ENCODE measurements around the gene SHISA6.
"Not testable (repeated sequence)": the region's sequence is repeated elsewhere in the genome, so short reads cannot be mapped to it uniquely, and the experiment has no call there.

The SHISA6 gene

GRCh38 chr17:11267999-11268575, 27.1 kb downstream of the SHISA6 start:
- no peak for DNase-seq

- no peak for DNase-seq
These were observed 28.2 kb downstream of the SHISA6 start for GRCh38 chr17:11269210-11269609.

GRCh38 chr17:11272191-11272590, 31.2 kb downstream of the SHISA6 start:
- no peak for DNase-seq

- DNase-seq = no peak
These were observed 32.6 kb downstream of the SHISA6 start for GRCh38 chr17:11273596-11273995.

DNA sequence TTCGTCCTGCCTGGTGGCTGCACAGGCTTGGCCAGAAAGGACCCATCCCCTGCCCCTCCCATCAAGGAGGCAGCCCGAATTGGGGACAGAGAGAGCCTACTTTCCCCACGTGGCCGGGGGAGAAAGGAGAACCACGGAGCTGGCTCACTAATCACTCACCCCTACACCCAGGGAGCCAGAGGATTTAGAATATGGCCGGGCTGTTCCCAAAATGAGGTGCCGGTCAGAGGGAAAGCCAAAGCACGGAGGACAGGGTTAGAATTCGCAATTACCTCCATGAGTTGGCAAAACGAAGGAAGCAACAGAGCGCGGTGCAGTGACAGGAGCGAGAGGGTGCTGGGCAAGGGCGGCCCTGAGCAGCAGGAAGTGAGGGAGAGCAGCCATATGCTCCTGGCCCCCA, 33.1 kb downstream of the SHISA6 start:
- no peak for DNase-seq

DNA sequence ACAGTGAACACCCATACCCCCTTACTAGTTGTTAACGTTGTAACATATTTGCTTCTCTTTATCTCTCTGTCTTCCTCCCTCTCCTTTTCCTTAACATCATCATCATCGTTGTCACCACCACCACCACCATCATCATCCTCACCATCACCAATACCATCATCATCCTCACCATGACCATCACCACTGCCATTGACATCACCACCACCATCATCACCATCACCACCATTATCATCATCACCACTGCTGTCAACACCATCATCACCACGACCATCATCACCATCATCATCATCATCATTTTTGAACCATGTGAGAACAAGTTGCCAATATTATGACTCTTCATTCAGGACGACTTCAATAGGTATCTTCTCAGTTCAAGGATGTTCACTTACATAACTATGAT, 35.5 kb downstream of the SHISA6 start:
- no peak for DNase-seq

DNA sequence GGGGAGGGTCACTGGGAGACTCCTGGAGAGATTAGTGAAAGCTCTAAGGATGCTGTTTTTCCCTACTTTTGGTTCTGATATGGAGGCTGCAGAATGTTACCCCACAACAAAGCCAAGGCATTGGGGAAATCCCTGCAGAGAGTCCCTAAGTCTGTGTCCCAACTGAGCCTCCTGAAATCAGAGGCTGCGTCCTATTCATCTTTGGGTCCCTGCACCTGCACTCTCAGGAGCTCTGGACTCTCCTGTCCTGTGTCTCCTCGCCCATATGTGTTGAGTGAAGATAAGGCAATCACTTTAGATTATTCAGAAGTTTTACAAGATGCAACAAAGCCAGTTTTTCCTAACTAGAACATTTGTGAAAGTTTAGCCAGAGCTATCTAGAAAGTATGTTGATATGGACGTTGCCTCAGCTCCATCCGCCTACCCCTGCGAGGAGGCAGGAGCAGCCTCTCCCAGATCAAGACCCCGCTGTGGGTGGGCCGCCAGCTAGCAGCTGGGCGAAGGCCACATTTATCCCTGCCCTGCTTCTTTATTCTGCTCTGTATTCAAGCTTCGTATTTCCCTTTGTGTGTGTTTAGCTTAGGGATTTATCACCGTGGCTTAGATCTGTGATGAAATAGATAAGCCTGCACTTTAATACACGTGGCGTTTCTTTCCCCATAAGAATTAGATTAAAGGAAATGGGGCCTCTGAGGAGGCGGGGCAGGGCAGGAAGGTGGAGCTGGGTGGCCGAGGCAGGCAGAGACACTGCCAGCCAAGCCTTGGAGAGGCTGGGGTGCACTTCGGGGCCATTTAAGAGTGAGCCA, 37.4 kb downstream of the SHISA6 start:
- DNase-seq = no peak

GRCh38 chr17:11278992-11279270, 37.9 kb downstream of the SHISA6 start:
- DNase-seq = no peak

DNA sequence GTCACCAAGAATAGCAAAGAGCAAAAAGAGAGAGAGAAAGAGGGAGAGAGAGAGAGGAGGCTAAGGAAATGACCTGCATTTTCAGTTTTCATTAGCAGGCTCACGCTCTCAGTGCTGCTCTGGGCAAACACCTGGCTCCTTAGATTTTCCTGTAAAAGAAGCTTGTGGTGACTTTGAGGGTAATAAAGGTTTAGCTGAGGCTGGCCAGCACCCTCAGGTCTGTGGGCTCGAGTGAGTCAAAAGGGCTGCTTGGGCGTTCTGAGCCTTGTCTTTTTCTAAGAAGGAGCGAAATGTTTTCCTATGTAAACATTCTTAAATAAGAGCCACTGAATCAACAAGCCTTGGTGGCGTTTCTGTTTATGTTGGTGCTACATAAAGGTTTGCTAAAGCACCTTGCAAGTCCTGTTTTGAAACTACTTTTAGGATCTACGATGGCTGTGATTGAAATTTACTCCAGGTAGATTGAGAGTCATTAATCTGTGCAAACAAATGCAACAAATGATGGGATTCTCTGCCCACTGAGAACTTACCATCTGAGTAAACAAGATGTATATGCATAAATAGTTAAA, 38.8 kb downstream of the SHISA6 start:
- no peak for DNase-seq

DNA sequence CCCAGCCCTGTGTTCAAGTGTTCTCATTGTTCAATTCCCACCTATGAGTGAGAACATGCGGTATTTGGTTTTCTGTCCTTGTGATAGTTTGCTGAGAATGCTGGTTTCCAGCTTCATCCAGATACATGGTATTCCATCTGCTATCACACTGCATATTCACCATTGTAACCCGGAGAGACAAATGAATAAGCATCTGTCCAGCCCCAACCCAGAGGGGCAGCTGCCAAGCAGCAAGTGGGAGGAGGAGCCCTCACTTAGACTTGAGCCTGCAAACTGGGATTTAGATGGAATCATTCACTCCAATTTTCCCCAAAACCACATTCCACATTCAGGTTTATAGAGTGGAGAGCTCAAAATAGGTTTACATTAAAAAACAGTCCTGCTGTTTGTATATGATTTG, 41.6 kb downstream of the SHISA6 start:
- DNase-seq = no peak

GRCh38 chr17:11284811-11285210, 43.8 kb downstream of the SHISA6 start:
- no peak for DNase-seq

GRCh38 chr17:11285946-11286345, 44.9 kb downstream of the SHISA6 start:
- no peak for DNase-seq

DNA sequence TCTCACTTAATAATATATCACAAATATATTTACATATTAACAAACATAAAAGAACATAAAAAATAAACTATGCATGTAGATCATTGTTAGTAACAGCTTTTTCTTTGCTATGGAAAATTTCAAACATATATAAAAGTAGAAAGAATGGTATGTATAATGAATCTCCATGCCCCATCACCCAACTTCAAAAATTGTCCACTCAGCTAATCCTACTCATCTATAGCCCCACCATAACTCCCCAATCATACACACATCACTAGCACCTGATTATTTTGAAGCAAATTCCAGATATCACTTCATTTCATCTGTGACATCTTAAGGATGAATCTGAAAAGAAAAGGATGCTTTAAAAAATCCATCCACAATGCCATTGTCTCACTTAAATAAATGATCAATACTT, 46.8 kb downstream of the SHISA6 start:
- no peak for DNase-seq

DNA sequence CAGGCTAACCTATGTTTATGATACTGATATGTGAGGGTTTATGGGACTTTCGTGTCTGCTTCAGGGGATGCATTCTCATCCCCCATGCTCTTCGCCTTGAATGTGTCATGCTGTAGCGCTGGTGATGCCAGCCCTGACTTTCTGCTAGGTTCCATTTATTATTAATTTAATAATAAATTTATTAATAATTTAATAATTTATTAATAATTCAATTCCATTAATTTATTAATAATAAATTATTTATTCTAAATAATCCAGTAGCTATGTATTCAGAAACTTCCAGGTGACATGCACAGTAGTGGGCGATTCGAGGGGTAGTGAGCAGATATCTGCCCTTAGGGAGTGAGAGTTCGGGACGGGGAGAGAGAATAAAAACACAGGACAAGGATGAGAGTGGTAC, 49.8 kb downstream of the SHISA6 start:
- no peak for DNase-seq

DNA sequence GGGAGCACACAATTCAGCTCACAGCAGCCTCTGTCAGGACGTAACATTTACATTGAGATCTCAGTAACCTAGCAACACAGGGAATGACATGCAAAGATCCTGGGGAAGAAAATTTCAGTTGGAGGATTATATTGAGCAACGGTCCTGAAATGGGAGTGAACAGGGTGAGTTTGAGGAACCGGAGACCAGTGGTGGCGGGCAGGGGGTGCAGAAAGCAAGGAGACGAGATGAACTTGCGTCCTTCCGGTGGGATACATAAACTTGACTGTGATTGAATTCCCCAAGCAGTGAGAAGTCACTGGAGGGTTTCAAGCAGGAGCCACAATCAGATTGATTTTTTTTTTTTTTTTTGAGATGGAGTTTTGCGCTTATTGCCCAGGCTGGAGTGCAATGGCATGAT, 51.5 kb downstream of the SHISA6 start:
- DNase-seq = no peak

GRCh38 chr17:11293480-11293879, 52.5 kb downstream of the SHISA6 start:
- DNase-seq = no peak

GRCh38 chr17:11294826-11295225, 53.8 kb downstream of the SHISA6 start:
- no peak for DNase-seq

- DNase-seq = peak; percentile 3
These were observed 56.0 kb downstream of the SHISA6 start for GRCh38 chr17:11296994-11297393.

- DNase-seq = no peak
These were observed 57.4 kb downstream of the SHISA6 start for GRCh38 chr17:11298401-11298800.

DNA sequence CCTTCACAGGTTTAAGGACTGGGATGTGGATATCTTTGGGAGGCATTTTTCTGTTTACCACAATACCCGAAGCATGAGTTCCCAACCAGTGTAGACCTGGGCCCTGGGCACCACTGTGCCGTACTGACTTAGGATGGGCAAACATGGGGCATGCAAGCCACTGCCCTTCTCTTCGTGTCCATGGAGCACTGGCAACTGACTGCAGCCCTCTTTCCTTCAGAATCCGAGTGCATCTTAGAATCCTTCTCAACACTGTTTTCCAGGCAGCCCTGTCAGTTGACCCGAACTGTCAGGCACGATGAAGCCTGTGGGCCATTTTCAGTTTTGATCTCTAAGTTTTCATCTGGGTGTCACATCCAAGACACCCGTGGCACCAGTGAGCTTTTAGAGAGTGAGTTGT, 59.2 kb downstream of the SHISA6 start:
- DNase-seq = no peak

DNA sequence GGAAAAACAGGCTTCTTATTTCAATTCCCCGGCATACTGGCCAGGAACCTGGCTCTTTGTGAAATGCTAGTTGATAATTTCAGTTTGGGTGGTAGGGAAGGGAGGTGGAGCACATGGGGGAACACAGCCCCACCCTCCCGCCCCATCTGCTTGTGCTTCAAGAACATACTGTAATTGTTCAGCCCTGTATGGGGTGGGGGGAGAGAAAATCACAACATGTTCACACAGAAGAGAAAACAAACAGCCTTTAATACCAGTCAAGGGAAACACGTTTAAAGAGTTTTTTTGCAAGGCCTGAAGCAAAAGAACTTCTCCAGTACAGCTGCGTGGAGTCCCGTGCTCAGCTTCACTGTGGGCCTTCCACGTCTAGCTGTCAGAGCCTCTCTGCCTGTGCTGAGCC, 59.7 kb downstream of the SHISA6 start:
- DNase-seq = no peak

DNA sequence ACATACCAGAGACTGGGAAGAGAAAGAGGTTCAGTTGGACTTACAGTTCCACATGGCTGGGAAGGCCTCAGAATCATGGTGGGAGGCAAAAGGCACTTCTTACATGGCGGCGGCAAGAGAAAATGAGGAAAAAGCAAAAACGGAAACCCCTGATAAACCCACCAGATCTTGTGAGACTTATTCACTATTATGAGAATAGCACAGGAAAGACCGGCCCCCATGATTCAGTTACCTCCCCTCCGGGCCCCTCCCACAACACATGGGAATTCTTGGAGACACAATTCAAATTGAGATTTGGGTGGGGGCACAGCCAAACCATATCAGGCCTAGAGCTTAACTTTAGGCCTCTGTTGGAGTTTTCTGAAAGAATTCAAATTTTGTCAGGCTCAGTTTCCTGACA, 60.9 kb downstream of the SHISA6 start:
- DNase-seq = not testable (repeated sequence)

GRCh38 chr17:11302401-11303186, 61.6 kb downstream of the SHISA6 start:
- DNase-seq = no peak

Data from fibroblast of skin of abdomen (primary cell).